OCI-LY7 (cell line): ENCODE measurements around the gene CNIH3.

Source experiments
- CTCF ChIP-seq: fragments of 200-600 bp; sonication (generic); conservative IDR thresholded peaks from 2 replicates; pipeline ENCODE4 v1.5.1; 2014; ENCODE audit warnings: mild to moderate bottlenecking, antibody characterized with exemption, low read length, moderate library complexity, mixed read lengths
- EZH2phosphoT487 ChIP-seq: fragments of 200-600 bp; sonication (generic); IDR thresholded peaks from 2 replicates; pipeline ENCODE4 v1.6.1; 2018; ENCODE audit warnings: low read depth, borderline replicate concordance, mild to moderate bottlenecking, mixed run types, antibody characterized with exemption, low read length, moderate library complexity, mixed read lengths

DNA sequence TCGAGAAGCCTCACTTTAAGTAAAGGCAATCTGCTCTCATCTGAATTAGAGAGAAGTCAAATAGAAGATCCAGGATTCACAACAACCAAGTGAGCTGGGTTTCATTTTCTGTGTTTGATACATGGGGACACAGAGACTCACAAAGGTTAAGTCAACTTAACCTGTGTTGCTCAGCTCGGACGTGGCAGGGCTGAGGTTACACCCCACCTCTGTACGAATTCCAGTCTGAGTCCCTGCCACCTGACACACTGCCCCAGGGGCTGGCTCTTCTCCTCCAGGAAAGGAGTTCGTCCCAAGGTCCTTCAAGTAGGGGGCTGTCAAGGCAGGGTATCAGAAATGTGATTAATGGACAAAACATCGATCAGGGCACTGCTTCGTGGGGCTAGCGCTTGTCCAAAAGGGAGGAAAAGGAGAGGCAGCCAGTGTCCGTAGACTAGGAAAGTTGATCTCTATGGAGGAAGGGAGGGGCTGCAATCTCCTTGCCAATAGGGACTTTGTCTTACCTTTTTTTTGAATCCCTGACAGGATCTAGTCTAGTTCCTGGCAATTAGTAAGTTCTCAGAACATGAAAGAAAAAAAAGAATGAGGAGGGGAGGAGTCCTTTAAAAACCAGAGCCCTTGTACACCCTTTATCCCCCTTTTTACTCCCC, 116.4 kb downstream of the CNIH3 start:
- no peak for TF ChIP-seq CTCF
- no peak for TF ChIP-seq EZH2phosphoT487
